HG02763 (cell line): ENCODE data around the gene MAGI2.

ENCODE experiments used
- ATAC-seq: cut with Tn5 transposase; IDR thresholded peaks from one replicate; pipeline ENCODE4 v1.9.1; 2021; ENCODE audit warnings: mild to moderate bottlenecking, moderate library complexity; ENCODE audit not compliant: unreplicated experiment

Gene MAGI2

GRCh38 chr7:78080811-78081210, 1372.7 kb downstream of the MAGI2 start:
- ATAC-seq = no peak

- no peak for ATAC-seq
These were observed 1373.2 kb downstream of the MAGI2 start for GRCh38 chr7:78080241-78080640.

- no peak for ATAC-seq
These were observed 1378.8 kb downstream of the MAGI2 start for GRCh38 chr7:78074713-78075112.

GRCh38 chr7:78073609-78074382, 1379.7 kb downstream of the MAGI2 start:
- ATAC-seq = no peak

- ATAC-seq = no peak
These were observed 1381.3 kb downstream of the MAGI2 start for GRCh38 chr7:78072201-78072590.

GRCh38 chr7:78071491-78072200, 1381.8 kb downstream of the MAGI2 start:
- no peak for ATAC-seq

- ATAC-seq = no peak
These were observed 1386.9 kb downstream of the MAGI2 start for GRCh38 chr7:78066599-78066998.

- ATAC-seq = no peak
These were observed 1389.7 kb downstream of the MAGI2 start for GRCh38 chr7:78063758-78064157.

- ATAC-seq = no peak
These were observed 1391.3 kb downstream of the MAGI2 start for GRCh38 chr7:78062214-78062613.

- ATAC-seq = no peak
These were observed 1395.9 kb downstream of the MAGI2 start for GRCh38 chr7:78057571-78057970.

GRCh38 chr7:78055599-78055998, 1397.9 kb downstream of the MAGI2 start:
- no peak for ATAC-seq

- no peak for ATAC-seq
These were observed 1398.4 kb downstream of the MAGI2 start for GRCh38 chr7:78055001-78055573.

GRCh38 chr7:78052112-78052511, 1401.4 kb downstream of the MAGI2 start:
- ATAC-seq = no peak

- no peak for ATAC-seq
These were observed 1405.7 kb downstream of the MAGI2 start for GRCh38 chr7:78047800-78048199.

- no peak for ATAC-seq
These were observed 1410.3 kb downstream of the MAGI2 start for GRCh38 chr7:78043159-78043558.

GRCh38 chr7:78041423-78041822, 1412.0 kb downstream of the MAGI2 start:
- no peak for ATAC-seq

GRCh38 chr7:78039790-78040776, 1413.4 kb downstream of the MAGI2 start:
- ATAC-seq = peak; percentile 82

GRCh38 chr7:78038465-78039080, 1414.9 kb downstream of the MAGI2 start:
- no peak for ATAC-seq

GRCh38 chr7:78037603-78038002, 1415.9 kb downstream of the MAGI2 start:
- ATAC-seq = no peak

- ATAC-seq = no peak
These were observed 1420.1 kb downstream of the MAGI2 start for GRCh38 chr7:78033410-78033809.
